PC-3 (cell line): Measurements from ENCODE around the gene MLEC. TPM values are rescaled to one million over a fixed set of nuclear protein-coding genes. Genes with fewer than 3 reads are reported as not detected.

Experiments
- ATAC-seq: fragments of 200-7000 bp; cut with Tn5 transposase; 2 replicates; pipeline ENCODE4 v1.9.1; 2020; ENCODE audit warnings: mild to moderate bottlenecking, moderate library complexity
- BruUV-seq: library from RNA; stranded (reverse); fragments of 400-500 nt; replicated peaks from 2 replicates; lab custom pipeline; 2021; lab: Mats Ljungman, UMichigan
- CTCF ChIA-PET: fragments of 300-600 bp; sonication (Branson Sonifier 250); formaldehyde crosslinking; loops from one replicate; lab custom pipeline; 2022; ENCODE audit warnings: antibody characterized with exemption; lab: Charles Lee
- POLR2A ChIA-PET: fragments of 300-600 bp; sonication (Branson Sonifier 250); formaldehyde crosslinking; loops from one replicate; lab custom pipeline; 2022; ENCODE audit warnings: antibody characterized with exemption; ENCODE audit not compliant: unreplicated experiment; lab: Charles Lee
- DNase-seq: peaks from one replicate; pipeline ENCODE4 v3.0.0-alpha.2; 2015
- H2AFZ ChIP-seq: fragments of 300-600 bp; sonication (generic); 2 replicates; pipeline ENCODE4 v1.6.0; 2016; ENCODE audit warnings: antibody characterized with exemption, low read length
- H3F3A ChIP-seq: fragments of 300-600 bp; sonication (generic); one replicate; pipeline ENCODE4 v1.6.0; 2017; ENCODE audit warnings: antibody characterized with exemption, low read length, control low read depth, mild to moderate bottlenecking; ENCODE audit not compliant: unreplicated experiment
- H3K27ac ChIP-seq: fragments of 300-600 bp; sonication (generic); 2 replicates; pipeline ENCODE4 v1.5.1; 2016; ENCODE audit warnings: mild to moderate bottlenecking, low read length
- H3K27me3 ChIP-seq: fragments of 300-600 bp; sonication (generic); 2 replicates; pipeline ENCODE4 v1.6.1; 2016; ENCODE audit warnings: low read length, mixed read lengths
- H3K36me3 ChIP-seq: fragments of 300-600 bp; sonication (generic); 2 replicates; pipeline ENCODE4 v1.6.1; 2016; ENCODE audit warnings: low read depth, mixed run types, low read length, mixed read lengths
- H3K4me1 ChIP-seq: fragments of 300-600 bp; sonication (generic); 2 replicates; pipeline ENCODE4 v1.5.1; 2016; ENCODE audit warnings: low read length; ENCODE audit not compliant: insufficient read depth
- H3K4me2 ChIP-seq: fragments of 300-600 bp; sonication (generic); 2 replicates; pipeline ENCODE4 v1.6.0; 2016; ENCODE audit warnings: low read length
- H3K4me3 ChIP-seq: fragments of 300-600 bp; sonication (generic); 2 replicates; pipeline ENCODE4 v1.5.1; 2016; ENCODE audit warnings: mild to moderate bottlenecking, low read length, mixed read lengths
- H3K79me2 ChIP-seq: fragments of 300-600 bp; sonication (generic); 2 replicates; pipeline ENCODE4 v1.6.1; 2017; ENCODE audit warnings: low read length, mixed read lengths
- H3K9ac ChIP-seq: fragments of 300-600 bp; sonication (generic); 2 replicates; pipeline ENCODE4 v1.6.0; 2016; ENCODE audit warnings: mild to moderate bottlenecking, low read length
- H3K9me2 ChIP-seq: fragments of 300-600 bp; sonication (generic); replicated peaks from 2 replicates; pipeline ENCODE4 v1.6.1; 2016; ENCODE audit warnings: mixed run types, low read length, mixed read lengths
- H3K9me3 ChIP-seq: fragments of 300-600 bp; sonication (generic); 2 replicates; pipeline ENCODE4 v1.6.1; 2016; ENCODE audit warnings: low read length, mixed read lengths
- H4K20me1 ChIP-seq: fragments of 300-600 bp; sonication (generic); 2 replicates; pipeline ENCODE4 v1.6.1; 2016; ENCODE audit warnings: low read length, mixed read lengths
- CTCF ChIP-seq: fragments of 300-600 bp; sonication (generic); conservative IDR thresholded peaks from 2 replicates; pipeline ENCODE4 v1.5.1; 2017; ENCODE audit warnings: antibody characterized with exemption, low read depth, mild to moderate bottlenecking, low read length
- EZH2 ChIP-seq: fragments of 300-600 bp; sonication (generic); IDR thresholded peaks from one replicate; pipeline ENCODE4 v1.6.1; 2017; ENCODE audit warnings: antibody characterized with exemption, mild to moderate bottlenecking, low read length; ENCODE audit not compliant: unreplicated experiment
- EZH2phosphoT487 ChIP-seq: fragments of 300-600 bp; sonication (generic); IDR thresholded peaks from 2 replicates; pipeline ENCODE4 v1.6.1; 2018; ENCODE audit warnings: mild to moderate bottlenecking, antibody characterized with exemption, low read length, borderline replicate concordance
- intact Hi-C: fragments of 100-400 bp; cut with micrococcal nuclease; formaldehyde crosslinking; loops from 2 replicates; pipeline ENCODE4 v1.9.0; 2023
- total RNA-seq: library from RNA; depleted of rRNA; stranded (reverse); fragments of >200 nt; gene quantifications from 2 replicates; pipeline ENCODE4 v1.2.3, GENCODE V29; 2014

The MLEC gene
- total RNA-seq, 1 experiment from 2014 or later = 158 TPM

GRCh38 chr12:120661432-120661831, 25.5 kb upstream of the MLEC start:
- intact Hi-C loops = no loop called here
- H3K9me2 ChIP-seq = no peaks in the 10 kb centered on the region
- H2AFZ ChIP-seq = no peak overlapping the region
- H3K4me1 ChIP-seq = no peaks in the 10 kb centered on the region
- no peaks in the 10 kb centered on the region for H3K36me3 ChIP-seq
- H3F3A ChIP-seq = no peaks in the 10 kb centered on the region
- no peak for ATAC-seq
- H3K27me3 ChIP-seq = peaks cover 14% of the 10 kb centered on the region; the same call in 1 of the 2 replicates
- no peaks in the 10 kb centered on the region for H3K9me3 ChIP-seq
- no peak for DNase-seq
- no peak overlapping the region for H3K4me2 ChIP-seq
- no peak for TF ChIP-seq EZH2phosphoT487
- no peak for TF ChIP-seq CTCF
- TF ChIP-seq EZH2 = no peak
- H3K27ac ChIP-seq = no peak overlapping the region
- POLR2A ChIA-PET = no interaction called here
- no peak overlapping the region for H3K9ac ChIP-seq
- CTCF ChIA-PET = no interaction called here
- H3K79me2 ChIP-seq = no peaks in the 10 kb centered on the region
- BruUV-seq = no TSS peak
- H3K4me3 ChIP-seq = no peak overlapping the region
- no peaks in the 10 kb centered on the region for H4K20me1 ChIP-seq

GRCh38 chr12:120662879-120663278, 24.1 kb upstream of the MLEC start:
- no peak for DNase-seq

More at GRCh38 chr12:120662879-120663278, 24.1 kb upstream of the MLEC start:
- Histone ChIP-seq H3K9me2 (no peaks in the 10 kb centered on the region), H3K4me1 (no peaks in the 10 kb centered on the region), H3K79me2 (no peaks in the 10 kb centered on the region), H3K9ac (no peak overlapping the region), H3K27me3 (peaks cover 14% of the 10 kb centered on the region; the same call in 1 of the 2 replicates), H3F3A (no peaks in the 10 kb centered on the region), H3K36me3 (no peaks in the 10 kb centered on the region), H2AFZ (no peak overlapping the region), H3K4me3 (no peak overlapping the region), H4K20me1 (no peaks in the 10 kb centered on the region), H3K9me3 (no peaks in the 10 kb centered on the region), H3K27ac (no peak overlapping the region), H3K4me2 (no peak overlapping the region)
- no peak for ATAC-seq
- ChIA-PET POLR2A (no interaction called here), CTCF (no interaction called here)
- no TSS peak for BruUV-seq
- TF ChIP-seq EZH2 (no peak), EZH2phosphoT487 (no peak), CTCF (no peak)
- intact Hi-C loops = no loop called here
